HEK293T (cell line): ENCODE measurements around the gene TEX264.

ENCODE experiments used
- BHLHE40 ChIP-seq: fragments of 450-650 bp; IDR thresholded peaks from 2 replicates; pipeline ENCODE4 v1.6.1; 2016; ENCODE audit warnings: mild to moderate bottlenecking, moderate library complexity, borderline replicate concordance
- FOXA1 ChIP-seq: fragments of 450-650 bp; IDR thresholded peaks from 2 replicates; pipeline ENCODE4 v1.6.1; 2016; ENCODE audit warnings: mild to moderate bottlenecking
- FOXK2 ChIP-seq: fragments of 450-650 bp; IDR thresholded peaks from 2 replicates; pipeline ENCODE4 v1.6.1; 2016; ENCODE audit warnings: mild to moderate bottlenecking
- PKNOX1 ChIP-seq: fragments of 450-650 bp; IDR thresholded peaks from 2 replicates; pipeline ENCODE4 v1.6.1; 2016
- SP1 ChIP-seq: fragments of 450-650 bp; IDR thresholded peaks from 2 replicates; pipeline ENCODE4 v1.6.1; 2017
- ZNF384 ChIP-seq: fragments of 450-650 bp; IDR thresholded peaks from 2 replicates; pipeline ENCODE4 v1.6.1; 2016

- TF ChIP-seq ZNF384, result no peak
- TF ChIP-seq FOXA1, result no peak
- no peak for TF ChIP-seq FOXK2
- no peak for TF ChIP-seq BHLHE40
- TF ChIP-seq SP1, result no peak
- no peak for TF ChIP-seq PKNOX1
Observed at GRCh38 chr3:51702156-51702555, 31.1 kb downstream of the TEX264 start.
